Chondrocyte (in vitro differentiated cells): ENCODE data around the gene PHLPP1. TPM values are rescaled to one million over a fixed set of nuclear protein-coding genes. Genes with fewer than 3 reads are reported as not detected.

Source experiments
- DNase-seq: peaks from one replicate; pipeline ENCODE4 v3.0.0; 2021; ENCODE audit warnings: mixed read lengths, low spot score
- H3K27ac Mint-ChIP-seq: one replicate; pipeline ENCODE4 v1.8.0; 2021; ENCODE audit warnings: mild to moderate bottlenecking, moderate library complexity, mixed read lengths; ENCODE audit not compliant: unreplicated experiment
- H3K27me3 Mint-ChIP-seq: 2 replicates; pipeline ENCODE4 v1.8.0; 2021; ENCODE audit warnings: low read depth, mixed read lengths
- H3K36me3 Mint-ChIP-seq: 2 replicates; pipeline ENCODE4 v1.8.0; 2021; ENCODE audit warnings: low read depth, mixed read lengths
- H3K4me1 Mint-ChIP-seq: 2 replicates; pipeline ENCODE4 v1.8.0; 2021; ENCODE audit warnings: low read depth, mild to moderate bottlenecking, mixed read lengths
- H3K4me3 Mint-ChIP-seq: one replicate; pipeline ENCODE4 v1.8.0; 2021; ENCODE audit warnings: mild to moderate bottlenecking, moderate library complexity, mixed read lengths; ENCODE audit not compliant: unreplicated experiment
- H3K9me3 Mint-ChIP-seq: 2 replicates; pipeline ENCODE4 v1.8.0; 2021; ENCODE audit warnings: low read depth, mixed read lengths
- total RNA-seq: library from RNA; stranded (reverse); gene quantifications from 3 replicates; pipeline ENCODE4 v1.2.1, GENCODE V29; 2021
- TF ChIP-seq, protein P1 (sequence below): fragments of 200-600 bp; sonication (generic); IDR thresholded peaks from 2 replicates; pipeline ENCODE4 v1.5.0; 2021; ENCODE audit warnings: antibody characterized with exemption, mild to moderate bottlenecking, moderate library complexity

The PHLPP1 gene
- total RNA-seq, 1 donor from 2014 or later: 10.4 TPM

DNA sequence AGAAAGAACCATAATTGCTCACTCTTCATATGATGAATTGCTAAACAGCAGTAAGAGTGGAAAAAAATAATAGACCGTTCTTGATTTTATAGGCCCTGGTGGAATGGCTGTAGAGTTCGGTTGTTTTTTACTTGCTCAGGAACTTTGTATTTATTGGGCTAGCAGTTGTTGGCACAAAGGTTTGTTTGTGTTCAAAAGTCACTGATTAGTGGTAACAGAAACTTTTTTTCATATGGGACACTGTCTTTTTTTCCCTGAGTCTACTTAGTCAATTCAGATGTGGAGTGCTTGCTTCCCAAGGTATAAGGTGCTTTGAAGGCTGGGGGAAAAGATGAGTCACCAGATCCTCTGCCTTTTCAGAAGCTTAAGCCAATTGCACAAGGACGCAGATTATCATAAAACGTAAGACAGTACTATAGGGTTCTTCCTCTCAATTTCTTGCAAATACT lies 25.8 kb downstream of the PHLPP1 start:
- Mint-ChIP-seq H3K27me3 (no peaks in the 10 kb centered on the region), H3K27ac (no peak overlapping the region), H3K9me3 (no peaks in the 10 kb centered on the region), H3K36me3 (no peaks in the 10 kb centered on the region), H3K4me3 (no peak overlapping the region), H3K4me1 (peaks cover 32% of the 10 kb centered on the region)
- TF ChIP-seq, protein P1, sequence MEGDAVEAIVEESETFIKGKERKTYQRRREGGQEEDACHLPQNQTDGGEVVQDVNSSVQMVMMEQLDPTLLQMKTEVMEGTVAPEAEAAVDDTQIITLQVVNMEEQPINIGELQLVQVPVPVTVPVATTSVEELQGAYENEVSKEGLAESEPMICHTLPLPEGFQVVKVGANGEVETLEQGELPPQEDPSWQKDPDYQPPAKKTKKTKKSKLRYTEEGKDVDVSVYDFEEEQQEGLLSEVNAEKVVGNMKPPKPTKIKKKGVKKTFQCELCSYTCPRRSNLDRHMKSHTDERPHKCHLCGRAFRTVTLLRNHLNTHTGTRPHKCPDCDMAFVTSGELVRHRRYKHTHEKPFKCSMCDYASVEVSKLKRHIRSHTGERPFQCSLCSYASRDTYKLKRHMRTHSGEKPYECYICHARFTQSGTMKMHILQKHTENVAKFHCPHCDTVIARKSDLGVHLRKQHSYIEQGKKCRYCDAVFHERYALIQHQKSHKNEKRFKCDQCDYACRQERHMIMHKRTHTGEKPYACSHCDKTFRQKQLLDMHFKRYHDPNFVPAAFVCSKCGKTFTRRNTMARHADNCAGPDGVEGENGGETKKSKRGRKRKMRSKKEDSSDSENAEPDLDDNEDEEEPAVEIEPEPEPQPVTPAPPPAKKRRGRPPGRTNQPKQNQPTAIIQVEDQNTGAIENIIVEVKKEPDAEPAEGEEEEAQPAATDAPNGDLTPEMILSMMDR: no peak
- DNase-seq: no peak

DNA sequence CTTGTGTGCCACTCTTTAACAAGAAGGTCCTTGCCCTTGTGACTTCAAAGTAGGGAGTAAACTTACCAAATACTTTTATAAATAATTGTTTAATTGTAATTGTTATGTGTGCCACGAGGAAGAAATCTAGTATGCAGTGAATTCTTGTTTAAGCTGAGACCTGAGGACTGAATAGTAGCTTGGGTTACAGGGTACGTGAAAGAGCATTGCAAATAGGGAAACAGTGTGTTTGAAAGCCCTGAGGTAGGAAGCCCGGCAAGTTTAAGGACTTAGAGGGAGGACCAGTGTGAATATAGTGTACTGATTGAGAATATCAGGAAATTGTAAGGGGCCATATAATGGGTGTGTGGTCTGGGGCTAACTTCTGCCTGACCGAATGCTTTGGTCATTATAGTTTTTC lies 26.2 kb downstream of the PHLPP1 start:
- Mint-ChIP-seq H3K9me3 (no peaks in the 10 kb centered on the region), H3K4me1 (peaks cover 32% of the 10 kb centered on the region), H3K27me3 (no peaks in the 10 kb centered on the region), H3K4me3 (no peak overlapping the region), H3K27ac (peak overlapping the region; percentile 55), H3K36me3 (no peaks in the 10 kb centered on the region)
- TF ChIP-seq, protein P1: no peak
- DNase-seq: no peak

DNA sequence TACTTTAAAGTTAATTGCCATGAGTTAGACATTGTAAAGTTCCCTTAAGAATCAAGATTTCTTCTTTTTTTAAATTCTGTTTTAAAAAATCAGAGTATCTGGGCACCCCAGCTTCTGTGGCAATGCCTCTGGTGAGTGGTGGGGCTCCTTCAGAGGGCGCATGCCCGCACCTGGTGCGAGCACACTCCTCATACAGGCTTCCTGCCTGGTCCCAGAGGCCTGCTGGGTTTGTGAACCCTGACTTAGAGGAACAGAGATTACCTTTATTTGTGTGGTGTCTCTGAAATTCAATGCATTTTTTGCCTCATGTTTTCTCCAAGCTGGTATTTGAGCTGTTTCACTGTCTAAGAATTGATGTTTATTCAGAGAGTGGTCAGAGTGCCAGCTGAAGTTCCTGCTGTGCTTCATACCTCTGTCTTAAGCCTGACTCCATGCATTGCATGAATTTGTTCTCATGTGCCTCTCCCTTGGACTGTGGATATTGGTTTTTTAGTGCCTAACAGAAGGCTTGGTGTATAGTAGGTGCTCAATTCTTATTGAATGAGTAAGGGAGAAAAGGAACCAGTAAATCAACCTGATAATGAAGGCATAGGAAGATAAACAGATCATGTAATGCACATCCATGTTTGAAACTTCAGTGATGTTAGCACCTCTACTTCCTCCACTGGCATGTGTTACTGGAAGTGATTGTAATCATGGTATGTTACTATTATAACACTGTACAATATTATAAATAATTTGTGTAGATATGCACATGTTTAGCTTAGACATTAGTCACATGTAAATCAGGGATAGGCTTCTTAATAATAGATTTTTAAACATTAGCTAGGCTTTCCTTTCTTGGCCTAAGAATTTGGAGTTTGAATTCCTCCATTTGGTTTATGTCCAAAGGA lies 29.0 kb downstream of the PHLPP1 start:
- no peaks in the 10 kb centered on the region for H3K27me3 Mint-ChIP-seq
- TF ChIP-seq, protein P1: no peak
- H3K4me1 Mint-ChIP-seq: peaks cover 35% of the 10 kb centered on the region
- peak overlapping the region; percentile 68 for H3K27ac Mint-ChIP-seq
- no peak overlapping the region for H3K4me3 Mint-ChIP-seq
- DNase-seq: no peak
- no peaks in the 10 kb centered on the region for H3K36me3 Mint-ChIP-seq
- H3K9me3 Mint-ChIP-seq: no peaks in the 10 kb centered on the region

DNA sequence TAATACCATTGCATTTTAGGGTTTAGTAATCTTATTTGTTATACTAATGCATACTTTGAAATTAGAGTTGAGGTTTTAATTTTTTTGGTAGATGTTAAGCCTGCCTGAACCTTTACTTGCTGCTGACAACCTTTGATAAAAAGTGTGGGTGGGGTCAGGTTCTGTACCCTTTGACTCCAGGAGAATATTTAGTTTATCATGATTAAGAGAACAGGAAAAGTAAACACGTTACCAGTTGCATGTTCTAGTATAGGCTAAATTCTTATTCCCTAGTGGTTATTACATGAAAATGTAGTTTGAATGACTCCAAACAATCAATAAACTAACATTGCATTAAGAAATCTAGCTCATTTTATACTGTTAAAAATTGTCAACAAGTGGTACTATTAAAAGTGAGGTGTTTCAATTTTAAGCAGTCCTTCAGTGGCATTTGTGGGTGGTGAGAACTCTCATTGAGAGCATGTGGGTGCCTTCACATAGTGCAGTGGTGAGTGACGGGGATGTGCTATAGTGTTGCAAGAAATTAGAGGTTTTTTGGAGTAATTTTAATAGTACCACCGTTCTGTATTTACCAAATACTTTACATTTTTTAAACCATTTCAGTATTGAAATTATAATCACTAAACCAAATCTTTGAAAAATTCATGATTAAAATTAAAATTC lies 29.9 kb downstream of the PHLPP1 start:
- DNase-seq: no peak
- Mint-ChIP-seq H3K27ac (no peak overlapping the region), H3K4me1 (peaks cover 39% of the 10 kb centered on the region), H3K9me3 (no peaks in the 10 kb centered on the region), H3K4me3 (no peak overlapping the region), H3K36me3 (no peaks in the 10 kb centered on the region), H3K27me3 (no peaks in the 10 kb centered on the region)
- TF ChIP-seq, protein P1: no peak

DNA sequence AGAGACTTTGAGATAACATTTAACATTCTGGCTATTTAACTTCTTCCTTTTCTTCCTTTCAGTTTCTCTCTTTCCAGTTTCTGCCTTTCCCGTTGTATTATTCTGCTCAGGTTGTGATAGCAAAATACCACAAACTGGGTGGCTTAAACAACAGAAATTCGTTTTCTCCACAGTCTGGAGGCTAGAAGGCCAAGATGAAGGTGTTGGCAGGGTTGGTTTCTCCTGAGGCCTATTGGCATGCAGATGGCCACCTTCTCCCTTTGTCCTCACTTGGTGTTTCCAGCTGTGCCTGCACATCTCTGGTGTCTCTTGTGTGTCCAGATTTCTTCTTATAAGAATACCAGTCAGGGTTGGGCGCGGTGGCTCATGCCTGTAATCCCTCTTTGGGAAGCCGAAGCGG lies 34.0 kb downstream of the PHLPP1 start:
- TF ChIP-seq, protein P1: no peak
- Mint-ChIP-seq H3K4me3 (no peak overlapping the region), H3K36me3 (no peaks in the 10 kb centered on the region), H3K9me3 (no peaks in the 10 kb centered on the region), H3K27me3 (no peaks in the 10 kb centered on the region), H3K4me1 (peaks cover 48% of the 10 kb centered on the region), H3K27ac (no peak overlapping the region)
- no peak for DNase-seq
